HepG2 (cell line): Measurements from ENCODE around the gene COPS7A. TPM values are rescaled to one million over a fixed set of nuclear protein-coding genes. Genes with fewer than 3 reads are reported as not detected.

Experiments
- FUBP1 ChIP-seq: sonication (generic); formaldehyde crosslinking; IDR thresholded peaks from 2 replicates; pipeline ENCODE4 v1.5.1; 2020; ENCODE audit warnings: missing genetic modification reagents, mild to moderate bottlenecking, borderline replicate concordance
- TRIM24 ChIP-seq: sonication (generic); formaldehyde crosslinking; IDR thresholded peaks from 2 replicates; pipeline ENCODE4 v1.8.0; 2022; ENCODE audit warnings: mild to moderate bottlenecking, missing genetic modification reagents
- ZBTB14 ChIP-seq: sonication (generic); formaldehyde crosslinking; IDR thresholded peaks from 2 replicates; pipeline ENCODE4 v1.4.0; 2020; ENCODE audit warnings: missing genetic modification reagents
- ZBTB34 ChIP-seq: sonication (generic); formaldehyde crosslinking; IDR thresholded peaks from 2 replicates; pipeline ENCODE4 v1.8.0; 2022; ENCODE audit warnings: mild to moderate bottlenecking, missing genetic modification reagents
- ZHX1 ChIP-seq: sonication (generic); formaldehyde crosslinking; IDR thresholded peaks from 2 replicates; pipeline ENCODE4 v1.8.1; 2022; ENCODE audit warnings: low read depth, mild to moderate bottlenecking, missing genetic modification reagents
- ZNF543 ChIP-seq: sonication (generic); formaldehyde crosslinking; IDR thresholded peaks from 2 replicates; pipeline ENCODE4 v1.4.0; 2020; ENCODE audit warnings: mild to moderate bottlenecking, missing genetic modification reagents
- ZNF558 ChIP-seq: sonication (generic); formaldehyde crosslinking; IDR thresholded peaks from 2 replicates; pipeline ENCODE4 v1.9.0; 2022; ENCODE audit warnings: mild to moderate bottlenecking, missing genetic modification reagents, borderline replicate concordance
- ZNF609 ChIP-seq: sonication (generic); formaldehyde crosslinking; IDR thresholded peaks from 2 replicates; pipeline ENCODE4 v1.4.0; 2020; ENCODE audit warnings: mild to moderate bottlenecking, missing genetic modification reagents, borderline replicate concordance
- ZNF713 ChIP-seq: sonication (generic); formaldehyde crosslinking; IDR thresholded peaks from 2 replicates; pipeline ENCODE4 v1.4.0; 2020; ENCODE audit warnings: mild to moderate bottlenecking, missing genetic modification reagents
- ZNF747 ChIP-seq: sonication (generic); formaldehyde crosslinking; IDR thresholded peaks from 2 replicates; pipeline ENCODE4 v1.8.1; 2023; ENCODE audit warnings: missing genetic modification reagents, mild to moderate bottlenecking, borderline replicate concordance
- ZNF761 ChIP-seq: sonication (generic); formaldehyde crosslinking; conservative IDR thresholded peaks from 2 replicates; pipeline ENCODE4 v1.4.0; 2020; ENCODE audit warnings: mild to moderate bottlenecking, missing genetic modification reagents
- ZSCAN22 ChIP-seq: sonication (generic); formaldehyde crosslinking; IDR thresholded peaks from 2 replicates; pipeline ENCODE4 v1.4.0; 2020; ENCODE audit warnings: mild to moderate bottlenecking, missing genetic modification reagents
- polyA plus RNA-seq, 8 experiments: library from polyadenylated mRNA; depleted of rRNA in 3 of 8; stranded (reverse) in 7 of 8; unstranded in 1 of 8; fragments of >200 nt; fragmentation: Illumina TruSeq in 4 of 8; extraction: Trizol in 4 of 8; gene quantifications; 2 replicates each; pipeline versions ENCODE4 v1.2.1 to v1.2.3, GENCODE V29; 2011 to 2016; ENCODE audit warnings: low read depth in 4 of 8, missing spikeins in 1 of 8, mixed read lengths in 1 of 8; ENCODE audit not compliant: insufficient read depth in 1 of 8
- total RNA-seq, 5 experiments: library from RNA; depleted of rRNA; stranded (reverse); fragments of >200 nt; fragmentation: Illumina TruSeq; extraction: Trizol; gene quantifications; 2 replicates each; pipeline ENCODE4 v1.2.3, GENCODE V29; 2016; ENCODE audit warnings: low read depth in 1 of 5

The COPS7A gene
- total and polyA plus RNA-seq, 2 of the 13 experiments (the other 11 are each of a cell fraction or from before 2014, with no cell fraction given), result 40.0 to 73.6 TPM

GRCh38 chr12:6723607-6724408 is at the start of gene COPS7A (continued):
- TF ChIP-seq FUBP1 (no peak), ZNF558 (CRISPR knock-in tag) (peak; percentile 75; the same call in 1 of the 2 replicates), ZSCAN22 (CRISPR knock-in tag) (peak; percentile 50; the same call in 1 of the 2 replicates), ZNF609 (peak; percentile 50; the same call in 1 of the 2 replicates), ZNF543 (peak; percentile 71; the same call in 1 of the 2 replicates), ZBTB14 (CRISPR knock-in tag) (peak; percentile 46; the same call in 1 of the 2 replicates), ZNF713 (CRISPR knock-in tag) (no peak), ZBTB34 (0 out of 2 replicates have a peak, but pooled peaks have one; percentile 45), ZNF761 (peak; percentile 74; the same call in 1 of the 2 replicates), ZHX1 (CRISPR knock-in tag) (peak; percentile 60; the same call in 1 of the 2 replicates), ZNF747 (peak; percentile 85; the same call in 1 of the 2 replicates), TRIM24 (no peak)
